ENCODE results near the gene TSKU.

DNA sequence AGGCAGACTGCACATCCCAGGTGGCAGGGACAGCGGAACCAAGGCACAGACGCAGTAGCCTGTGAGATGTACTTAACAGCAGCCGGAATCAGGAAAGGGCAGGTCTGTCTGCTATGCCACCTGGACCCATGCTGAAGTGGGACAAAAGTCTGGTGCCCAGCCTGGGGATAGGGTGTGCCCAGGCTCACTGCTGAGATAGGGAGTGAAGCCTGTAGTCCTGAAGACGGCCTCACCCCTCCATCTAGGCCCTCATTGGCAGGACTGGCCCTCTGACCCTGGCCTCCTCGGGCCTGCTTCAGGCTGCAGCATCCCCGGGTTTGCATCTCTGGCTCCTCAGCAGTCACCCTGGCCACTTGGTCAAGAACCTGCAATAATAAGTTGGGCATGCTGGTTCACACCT lies 32.4 kb upstream of the TSKU start:
- TF ChIP-seq EZH2 (IDR thresholded peaks at IDR 0.05; ENCODE audit: insufficient read depth, poor library complexity, severe bottlenecking), result no peak
- no peak for TF ChIP-seq EZH2phosphoT487 (IDR thresholded peaks at IDR 0.05; ENCODE audit: insufficient read depth, low read depth)
